GM18526 (cell line): ENCODE measurements around the gene S100A12.

Experiments used
- POLR2A ChIP-seq: IDR thresholded peaks from 3 replicates; pipeline ENCODE4 v1.6.1; 2011; ENCODE audit not compliant: insufficient read length; ENCODE audit errors: extremely low read depth

S100A12 gene

DNA sequence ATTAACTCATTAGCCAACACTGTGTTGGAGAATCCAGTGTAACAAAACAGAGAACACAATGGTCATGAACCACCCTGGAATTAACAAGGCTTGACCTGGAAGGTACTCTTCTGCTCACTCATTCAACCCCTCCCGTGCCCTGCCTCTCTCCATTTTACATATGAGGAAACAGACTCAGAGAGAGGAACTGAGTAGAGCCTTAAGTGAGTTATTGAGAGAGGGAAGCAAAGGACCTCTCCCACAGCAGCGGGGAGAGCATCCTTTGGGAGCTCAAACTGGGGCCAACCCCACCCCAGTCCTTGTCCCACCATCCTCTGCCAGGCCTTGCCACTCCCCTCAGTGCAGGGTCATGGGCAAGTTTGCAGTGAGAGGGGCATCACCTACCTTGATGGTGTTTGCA, 1.4 kb downstream of the S100A12 start:
- TF ChIP-seq POLR2A = no peak

DNA sequence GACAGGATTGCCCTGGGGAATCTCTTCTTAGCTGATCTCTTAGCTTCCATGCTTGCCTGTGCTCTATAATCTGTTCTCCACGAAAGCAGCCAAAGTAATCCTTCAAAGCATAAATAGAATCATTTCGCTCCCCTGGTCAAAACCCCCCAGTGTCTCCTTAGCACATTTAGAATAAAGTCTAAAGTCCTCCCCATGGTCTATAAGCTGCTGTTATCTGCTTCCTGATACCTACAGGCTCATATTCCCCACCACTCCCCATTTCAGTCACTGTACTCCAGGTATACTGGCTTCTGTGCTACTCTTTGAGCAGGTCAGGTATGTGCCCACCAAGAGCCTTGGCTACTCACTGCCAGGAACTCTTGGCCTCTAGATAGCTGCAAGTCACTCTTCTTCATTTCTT, 2.9 kb downstream of the S100A12 start:
- TF ChIP-seq POLR2A = no peak

DNA sequence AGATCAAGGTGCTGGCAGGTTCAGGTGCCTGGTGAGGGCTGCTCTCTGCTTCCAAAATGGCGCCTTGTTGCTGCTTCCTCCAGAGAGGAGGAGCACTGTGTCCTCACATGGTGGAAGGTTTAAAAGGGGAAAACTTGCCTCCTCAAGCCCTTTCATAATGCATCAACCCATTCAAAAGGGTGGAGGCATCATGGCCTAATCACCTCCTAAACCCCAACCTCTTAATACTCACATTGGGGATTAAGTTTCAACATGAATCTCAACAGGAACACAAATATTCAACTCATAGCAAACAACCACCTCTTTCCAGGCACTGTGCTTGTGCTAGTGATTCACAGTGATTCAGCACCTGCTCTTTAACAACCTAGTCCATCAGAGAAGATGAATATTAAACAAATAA, 4.2 kb downstream of the S100A12 start:
- no peak for TF ChIP-seq POLR2A

DNA sequence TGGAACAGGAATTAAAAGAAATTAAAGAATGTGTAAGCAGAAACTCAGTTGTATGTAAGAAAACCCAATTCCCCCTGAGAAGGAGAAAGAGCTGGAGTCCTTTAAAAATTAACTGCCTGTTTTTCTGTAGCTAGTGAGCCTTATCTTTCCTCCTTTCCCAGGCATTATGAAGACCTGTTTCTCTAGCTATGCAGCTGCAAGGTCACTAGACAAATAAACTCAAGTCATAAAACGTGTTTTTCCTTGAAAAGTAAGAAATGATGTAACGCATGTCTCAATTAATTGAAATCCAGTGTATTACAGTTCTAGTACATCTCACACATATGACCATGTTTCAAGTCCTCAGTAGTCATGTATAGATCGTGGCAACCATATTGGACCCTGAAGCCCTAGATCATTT, 5.3 kb downstream of the S100A12 start:
- no peak for TF ChIP-seq POLR2A

DNA sequence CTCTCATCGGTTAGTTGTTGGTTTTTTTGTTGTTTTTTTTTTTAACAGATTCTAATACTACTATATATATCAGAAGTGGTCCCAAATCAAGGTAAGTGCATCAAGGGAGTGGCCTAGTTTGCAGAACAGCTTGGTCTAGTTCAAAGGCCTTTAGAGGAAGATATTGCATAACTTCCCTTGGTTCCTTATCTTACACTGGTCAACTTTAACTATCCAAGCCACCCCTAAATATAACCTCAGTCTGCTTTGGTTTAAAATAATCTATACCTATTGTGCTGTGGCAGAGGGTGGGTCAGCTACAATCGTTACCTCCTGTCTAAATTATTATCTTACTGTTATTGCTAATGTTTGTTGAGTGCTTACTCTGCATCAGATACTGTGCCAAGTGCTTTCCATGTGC, 6.9 kb downstream of the S100A12 start:
- no peak for TF ChIP-seq POLR2A

DNA sequence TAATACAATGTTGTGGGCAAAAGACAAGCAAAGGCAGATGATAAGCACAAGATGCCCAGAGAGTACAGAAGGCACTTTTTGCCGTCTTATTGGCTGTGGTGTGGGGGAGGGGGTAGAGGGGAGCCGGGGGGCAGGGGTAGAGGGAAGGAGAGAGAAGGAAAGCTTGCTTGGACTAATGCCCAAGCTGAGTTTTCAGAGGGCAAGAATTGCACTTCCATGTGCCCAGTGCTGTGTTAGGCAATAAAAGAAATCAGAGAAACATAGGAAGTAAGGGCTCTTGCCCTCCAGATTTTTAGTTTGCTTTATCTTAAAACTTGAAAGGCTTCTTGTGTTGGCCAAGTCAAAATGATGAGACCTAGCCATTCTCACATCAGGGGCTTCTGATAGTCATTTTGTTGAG, 8.3 kb downstream of the S100A12 start:
- no peak for TF ChIP-seq POLR2A

DNA sequence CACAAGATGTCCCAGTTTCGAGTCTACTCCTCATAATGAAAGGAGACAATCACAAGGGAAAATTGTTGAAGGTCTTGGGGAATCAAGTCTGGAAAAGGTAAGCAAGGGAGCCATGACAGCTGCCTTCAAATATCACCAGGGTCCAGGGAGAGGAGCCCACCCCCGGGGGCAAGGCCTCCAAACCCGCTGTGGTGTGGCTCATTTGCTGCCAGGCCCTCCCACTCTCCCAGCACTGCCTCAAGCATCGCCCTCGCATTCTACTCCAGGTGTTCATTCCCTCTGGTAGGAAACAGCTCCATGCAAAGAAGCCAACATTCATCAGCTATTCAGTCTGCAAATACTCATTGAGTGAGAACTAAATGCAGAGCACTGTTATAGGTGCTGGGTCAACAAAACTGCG, 9.2 kb downstream of the S100A12 start:
- TF ChIP-seq POLR2A = no peak

DNA sequence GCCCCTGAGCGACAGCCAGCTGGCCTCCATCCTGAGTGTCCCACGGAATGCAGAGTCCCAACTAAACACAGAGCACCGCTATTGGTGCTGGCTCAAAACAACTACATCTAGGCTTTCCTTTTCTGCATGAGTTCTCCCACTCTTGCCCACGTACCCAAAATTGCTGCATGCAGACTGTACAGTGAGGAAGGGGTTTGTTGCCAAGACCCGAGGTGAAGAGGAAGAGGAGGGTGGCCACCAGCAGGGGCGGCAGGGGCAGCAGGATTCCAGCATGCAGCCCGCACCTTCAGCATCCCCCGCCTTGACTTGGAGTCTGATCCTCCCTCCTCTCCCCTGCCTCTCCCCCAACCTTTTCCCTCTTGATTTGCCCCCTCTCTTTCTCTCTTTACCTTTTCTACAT, 9.7 kb downstream of the S100A12 start:
- TF ChIP-seq POLR2A = no peak

DNA sequence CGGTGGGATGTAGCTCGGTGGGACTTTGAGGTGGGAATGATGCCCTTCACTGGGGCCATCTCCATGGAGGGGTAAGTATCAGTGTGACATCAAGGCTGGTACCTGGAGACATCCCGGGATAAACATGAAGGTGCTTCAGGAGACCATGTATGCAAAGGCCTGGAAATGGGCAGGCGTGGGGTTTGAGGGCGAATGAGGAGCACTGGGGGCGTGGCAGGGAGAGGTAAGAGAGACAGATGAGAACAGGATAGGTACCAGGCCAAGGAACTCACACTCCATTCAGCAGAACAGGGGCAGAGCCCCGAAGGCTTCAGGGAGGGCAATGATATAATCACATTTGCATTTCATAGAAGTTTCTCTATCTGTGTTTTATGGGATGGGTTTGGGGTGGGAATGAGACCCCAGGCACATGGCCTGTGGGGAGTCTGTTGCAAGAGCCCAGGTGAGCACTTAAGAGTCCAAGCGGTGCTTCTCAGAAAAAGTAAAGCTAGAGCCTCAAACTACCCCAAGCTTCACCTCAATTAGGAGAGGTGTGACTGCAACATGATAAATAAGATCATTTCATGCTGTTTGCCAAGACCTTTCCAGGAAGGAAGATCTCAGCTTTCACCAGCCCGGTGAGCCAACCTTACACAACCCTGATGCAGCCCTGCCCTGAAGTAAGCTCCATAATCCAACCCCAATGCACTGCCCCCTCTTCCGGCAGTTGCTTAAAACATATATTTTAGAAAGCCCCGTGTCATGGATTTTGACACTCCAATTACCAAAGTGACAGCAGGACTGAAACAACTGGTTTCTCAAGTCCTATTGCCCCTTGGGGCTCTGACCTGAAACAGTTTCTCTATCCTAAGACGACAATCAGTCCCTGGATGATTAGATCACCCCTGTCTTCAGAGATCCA, 10.4 kb downstream of the S100A12 start:
- no peak for TF ChIP-seq POLR2A

DNA sequence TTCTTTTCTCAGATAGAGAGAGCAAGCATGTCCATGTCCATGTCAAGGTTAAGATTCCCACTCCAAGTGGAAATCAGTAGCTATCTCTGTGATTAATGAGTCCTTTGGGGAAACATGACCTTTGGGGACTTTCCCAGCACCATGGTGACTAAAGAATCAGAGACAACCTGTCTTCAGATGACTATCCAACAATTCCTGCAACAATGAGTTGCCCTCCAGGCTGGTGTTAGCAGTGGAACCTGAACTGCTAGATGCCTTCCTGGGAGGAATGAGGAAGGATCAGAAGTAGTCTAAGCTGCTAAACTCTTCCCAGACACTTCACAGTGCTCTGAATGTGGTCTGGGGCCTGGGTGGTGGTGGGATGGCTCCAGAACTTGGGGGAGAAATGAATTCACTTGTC, 11.3 kb downstream of the S100A12 start:
- TF ChIP-seq POLR2A = no peak

DNA sequence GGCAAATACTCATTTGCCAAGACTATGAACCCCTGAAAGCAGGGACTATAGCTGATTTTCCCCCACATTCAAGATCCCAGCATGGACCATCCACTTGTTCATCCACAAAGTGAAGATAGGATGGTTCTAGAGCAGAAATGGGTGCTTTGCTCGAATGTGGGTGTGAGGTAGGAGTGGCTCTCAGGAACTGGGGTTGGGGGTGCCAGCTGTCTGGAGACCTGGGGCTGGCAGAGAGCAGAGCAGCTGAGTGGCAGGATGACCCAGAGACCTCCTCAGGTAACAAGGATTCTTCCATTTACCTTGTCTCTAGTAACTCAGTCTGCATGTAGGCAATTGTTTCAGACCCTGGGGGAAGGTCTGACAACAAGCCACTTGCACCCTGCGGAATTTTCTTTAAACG, 11.8 kb downstream of the S100A12 start:
- no peak for TF ChIP-seq POLR2A

DNA sequence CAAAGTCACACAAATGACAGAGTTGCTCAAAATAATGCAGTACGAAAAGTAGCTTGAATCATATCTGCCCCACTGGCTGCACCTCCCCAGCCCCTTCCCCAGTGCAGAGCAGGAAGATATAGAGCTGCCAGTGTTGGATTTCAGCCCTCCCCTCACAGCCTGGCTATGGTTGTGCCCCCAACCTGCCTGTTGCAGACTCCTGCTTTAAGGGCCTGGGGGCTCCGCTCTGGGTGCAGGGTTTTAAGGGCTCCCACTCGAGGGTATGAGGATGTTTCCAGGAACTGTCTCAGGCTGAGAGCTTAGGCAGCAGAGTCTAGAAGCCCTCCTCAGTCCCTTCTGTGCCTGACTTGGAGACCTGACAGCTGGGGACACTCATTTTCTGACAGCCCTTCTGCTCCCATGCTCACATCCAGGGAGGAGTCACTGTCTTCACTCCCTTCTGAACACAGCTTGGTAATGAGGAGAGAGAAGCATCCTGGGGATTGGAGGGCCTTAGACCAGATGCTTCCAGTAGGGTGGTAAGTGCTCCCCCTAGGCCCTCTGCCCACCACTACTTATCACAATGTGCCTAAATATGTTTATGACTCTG, 13.1 kb downstream of the S100A12 start:
- no peak for TF ChIP-seq POLR2A

DNA sequence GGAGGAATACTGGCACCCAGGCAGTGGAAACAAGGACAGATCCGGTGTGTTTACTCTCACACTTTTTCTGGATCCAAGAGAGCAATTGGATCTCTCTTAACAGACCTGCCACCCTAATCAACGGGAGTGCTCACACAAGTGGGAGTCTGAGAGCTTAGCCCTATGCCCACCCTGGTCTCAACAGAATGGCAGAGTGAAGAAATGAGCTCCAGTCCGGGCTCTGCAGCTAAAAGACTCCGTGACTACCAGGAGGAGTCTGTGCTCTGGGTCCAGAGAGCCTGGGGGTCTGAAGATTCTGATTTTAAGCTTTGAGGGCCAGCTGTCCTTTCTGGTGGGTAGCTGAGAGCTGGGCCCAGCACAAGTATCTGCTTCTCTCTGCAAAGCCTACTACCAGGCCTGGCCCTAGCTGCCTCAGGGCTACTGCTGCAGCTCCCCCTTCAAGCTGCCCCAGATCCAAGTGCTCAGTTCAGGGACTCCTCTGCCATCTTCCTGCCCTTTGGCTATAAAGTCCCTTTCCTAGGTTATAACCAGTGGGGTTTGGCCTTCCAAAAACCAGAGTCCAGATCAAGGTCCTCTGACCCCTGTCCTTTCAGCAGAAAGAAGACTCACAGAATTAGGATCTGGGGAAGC, 13.8 kb downstream of the S100A12 start:
- no peak for TF ChIP-seq POLR2A

DNA sequence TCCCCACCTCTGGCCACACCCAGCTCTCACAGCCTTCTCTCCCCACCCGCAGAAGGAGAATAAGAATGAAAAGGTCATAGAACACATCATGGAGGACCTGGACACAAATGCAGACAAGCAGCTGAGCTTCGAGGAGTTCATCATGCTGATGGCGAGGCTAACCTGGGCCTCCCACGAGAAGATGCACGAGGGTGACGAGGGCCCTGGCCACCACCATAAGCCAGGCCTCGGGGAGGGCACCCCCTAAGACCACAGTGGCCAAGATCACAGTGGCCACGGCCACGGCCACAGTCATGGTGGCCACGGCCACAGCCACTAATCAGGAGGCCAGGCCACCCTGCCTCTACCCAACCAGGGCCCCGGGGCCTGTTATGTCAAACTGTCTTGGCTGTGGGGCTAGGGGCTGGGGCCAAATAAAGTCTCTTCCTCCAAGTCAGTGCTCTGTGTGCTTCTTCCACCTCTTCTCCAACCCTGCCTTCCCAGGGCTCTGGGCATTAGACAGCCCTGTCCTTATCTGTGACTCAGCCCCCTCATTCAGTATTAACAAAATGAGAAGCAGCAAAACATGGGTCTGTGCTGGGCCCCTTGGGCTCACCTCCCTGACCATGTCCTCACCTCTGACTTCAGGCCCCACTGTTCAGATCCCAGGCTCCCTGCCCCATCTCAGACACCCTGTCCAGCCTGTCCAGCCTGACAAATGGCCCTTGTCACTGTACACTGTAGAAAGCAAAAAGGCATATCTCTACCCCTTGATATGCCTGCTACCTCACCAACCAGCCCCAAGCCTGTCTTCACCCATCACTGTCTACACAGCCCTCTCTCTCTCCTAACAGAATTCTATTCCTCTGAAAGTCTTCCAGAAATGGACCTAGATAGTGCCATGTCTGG, 14.6 kb downstream of the S100A12 start:
- TF ChIP-seq POLR2A = no peak

DNA sequence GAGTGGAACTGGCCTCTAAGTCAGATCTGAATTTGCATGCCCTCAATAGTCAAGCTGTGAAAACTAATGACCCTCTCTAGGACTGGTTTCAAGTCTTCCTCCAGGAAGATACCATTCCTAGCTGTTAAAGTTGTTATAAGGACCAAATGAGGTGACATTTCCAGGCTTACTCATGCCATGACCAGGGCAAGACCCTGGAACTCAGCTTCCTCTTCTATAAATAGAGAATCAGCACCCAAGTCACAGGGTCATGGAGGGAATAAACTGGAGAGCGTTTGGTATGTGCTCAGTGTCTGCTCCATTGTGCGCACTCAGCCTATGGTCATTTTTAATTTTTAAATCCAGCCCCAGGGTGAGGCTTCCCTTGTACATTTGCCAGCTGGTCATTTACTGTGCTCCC, 15.2 kb downstream of the S100A12 start:
- no peak for TF ChIP-seq POLR2A
